ENCODE results near the gene CRYBB3.
"Not testable (repeated sequence)": the region's sequence is repeated elsewhere in the genome, so short reads cannot be mapped to it uniquely, and the experiment has no call there.

The CRYBB3 gene

DNA sequence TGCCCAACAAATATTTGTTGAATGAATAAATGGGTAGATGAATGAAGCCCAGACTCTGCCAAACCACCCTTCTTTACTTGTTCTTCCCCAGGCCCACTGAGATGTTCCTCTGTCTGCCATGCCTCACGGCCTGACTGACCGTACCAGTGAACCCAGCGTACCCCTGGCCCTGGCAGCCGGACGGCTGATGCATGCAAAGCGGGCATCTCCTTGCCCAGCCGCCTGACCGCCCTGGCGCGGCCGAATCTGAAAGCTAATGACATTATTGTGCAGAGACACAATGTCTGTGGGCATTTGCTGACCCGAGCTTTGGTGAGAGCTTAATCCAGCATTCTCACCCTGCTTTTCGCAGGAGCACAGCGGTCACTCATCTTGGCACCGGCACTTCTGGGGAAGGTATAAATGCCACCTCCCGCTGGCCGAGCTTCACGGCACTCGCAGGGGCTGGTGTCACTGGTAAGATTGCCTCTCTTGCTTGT is 19.6 kb downstream of the CRYBB3 start, which contains the start of gene CRYBB2:
Gene CRYBB2 (plus strand): TSS at position 429 of the 479 bp plus-strand sequence. CDS start 1,791 bp downstream, outside the sequence.
- TF ChIP-seq, protein P1, sequence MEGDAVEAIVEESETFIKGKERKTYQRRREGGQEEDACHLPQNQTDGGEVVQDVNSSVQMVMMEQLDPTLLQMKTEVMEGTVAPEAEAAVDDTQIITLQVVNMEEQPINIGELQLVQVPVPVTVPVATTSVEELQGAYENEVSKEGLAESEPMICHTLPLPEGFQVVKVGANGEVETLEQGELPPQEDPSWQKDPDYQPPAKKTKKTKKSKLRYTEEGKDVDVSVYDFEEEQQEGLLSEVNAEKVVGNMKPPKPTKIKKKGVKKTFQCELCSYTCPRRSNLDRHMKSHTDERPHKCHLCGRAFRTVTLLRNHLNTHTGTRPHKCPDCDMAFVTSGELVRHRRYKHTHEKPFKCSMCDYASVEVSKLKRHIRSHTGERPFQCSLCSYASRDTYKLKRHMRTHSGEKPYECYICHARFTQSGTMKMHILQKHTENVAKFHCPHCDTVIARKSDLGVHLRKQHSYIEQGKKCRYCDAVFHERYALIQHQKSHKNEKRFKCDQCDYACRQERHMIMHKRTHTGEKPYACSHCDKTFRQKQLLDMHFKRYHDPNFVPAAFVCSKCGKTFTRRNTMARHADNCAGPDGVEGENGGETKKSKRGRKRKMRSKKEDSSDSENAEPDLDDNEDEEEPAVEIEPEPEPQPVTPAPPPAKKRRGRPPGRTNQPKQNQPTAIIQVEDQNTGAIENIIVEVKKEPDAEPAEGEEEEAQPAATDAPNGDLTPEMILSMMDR (IDR thresholded peaks at IDR 0.05; ENCODE audit: low read depth, low read length), result no peak
- H3K4me3 ChIP-seq (ENCODE audit: low read depth, low read length), result no peak within 1 kb of the TSS

DNA sequence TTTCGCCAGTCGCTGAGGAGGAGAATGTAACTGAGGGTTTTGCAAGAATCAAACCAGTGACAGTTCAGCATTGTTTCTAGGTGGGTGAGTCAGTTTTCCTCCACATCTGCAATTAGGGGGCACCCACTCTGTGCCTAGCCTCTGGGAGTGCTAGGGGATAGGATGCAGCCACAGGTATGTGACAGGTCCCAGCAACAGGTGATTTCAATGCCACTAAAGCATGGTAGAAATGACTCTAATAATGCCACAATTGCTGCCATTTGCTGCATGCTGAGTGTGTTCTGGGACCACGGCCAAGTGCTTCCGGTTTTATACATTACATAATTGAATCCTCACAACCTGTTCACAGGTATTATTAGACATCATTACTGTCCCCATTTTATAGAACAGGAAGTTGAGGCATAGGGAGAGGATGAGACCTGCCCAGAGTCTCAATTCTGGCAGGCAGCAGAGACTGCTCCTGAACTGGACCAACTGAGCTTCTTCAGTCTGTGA is 20.3 kb downstream of the CRYBB3 start:
- TF ChIP-seq, protein P1 (IDR thresholded peaks at IDR 0.05; ENCODE audit: low read depth, low read length), result no peak
- no peak overlapping the region for H3K4me3 ChIP-seq (ENCODE audit: low read depth, low read length)

DNA sequence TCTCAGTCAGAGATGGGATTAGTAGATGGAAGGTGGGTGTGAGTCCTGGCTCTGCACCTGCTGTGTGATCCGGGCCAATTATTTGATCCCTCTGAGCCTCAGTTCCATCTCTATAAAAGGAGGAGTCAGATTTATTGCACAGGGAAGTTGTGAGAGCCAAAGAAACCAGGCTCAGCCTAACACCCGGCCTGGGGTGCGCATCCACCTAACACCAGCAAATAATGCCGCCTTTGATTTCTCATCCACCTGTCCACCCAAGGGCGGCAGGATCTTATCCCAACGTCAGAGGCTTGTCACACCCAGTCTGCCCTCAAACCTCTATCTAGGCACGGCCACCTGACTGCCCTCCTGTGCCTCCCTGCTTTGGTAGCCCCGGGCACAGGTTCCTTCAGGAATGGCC is 22.1 kb downstream of the CRYBB3 start:
- TF ChIP-seq, protein P1 (IDR thresholded peaks at IDR 0.05; ENCODE audit: low read depth, low read length), result no peak
- no peak overlapping the region for H3K4me3 ChIP-seq (ENCODE audit: low read depth, low read length)

DNA sequence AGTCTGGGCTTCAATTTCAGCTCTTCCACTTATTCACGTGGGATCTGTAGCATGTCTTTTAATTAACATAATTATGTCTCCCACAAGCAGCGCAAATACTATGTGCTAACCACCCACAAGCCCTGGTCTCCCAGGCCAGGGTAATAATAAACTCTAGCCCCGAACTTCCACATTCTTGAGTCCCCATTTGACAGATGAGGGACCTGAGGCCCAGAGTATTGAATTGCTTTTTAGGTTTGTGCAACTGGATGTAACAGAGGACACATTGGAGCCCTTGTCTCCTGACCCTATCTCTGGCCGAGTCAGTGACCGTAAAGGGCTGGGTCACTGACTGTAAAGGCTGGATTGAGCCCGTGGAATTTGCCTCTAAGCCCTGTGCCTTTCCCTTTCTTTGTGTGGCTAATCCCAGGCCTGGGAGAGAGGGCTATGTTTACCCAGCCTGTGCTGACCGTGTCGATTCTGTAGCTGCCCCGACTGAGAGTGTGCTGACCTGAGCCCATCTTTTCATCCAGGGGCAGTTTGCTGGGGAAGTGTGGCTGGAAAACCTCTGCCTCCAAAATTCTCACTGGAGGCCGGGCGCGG is 23.7 kb downstream of the CRYBB3 start:
- TF ChIP-seq, protein P1 (IDR thresholded peaks at IDR 0.05; ENCODE audit: low read depth, low read length), result no peak
- H3K4me3 ChIP-seq (ENCODE audit: low read depth, low read length), result no peak overlapping the region

DNA sequence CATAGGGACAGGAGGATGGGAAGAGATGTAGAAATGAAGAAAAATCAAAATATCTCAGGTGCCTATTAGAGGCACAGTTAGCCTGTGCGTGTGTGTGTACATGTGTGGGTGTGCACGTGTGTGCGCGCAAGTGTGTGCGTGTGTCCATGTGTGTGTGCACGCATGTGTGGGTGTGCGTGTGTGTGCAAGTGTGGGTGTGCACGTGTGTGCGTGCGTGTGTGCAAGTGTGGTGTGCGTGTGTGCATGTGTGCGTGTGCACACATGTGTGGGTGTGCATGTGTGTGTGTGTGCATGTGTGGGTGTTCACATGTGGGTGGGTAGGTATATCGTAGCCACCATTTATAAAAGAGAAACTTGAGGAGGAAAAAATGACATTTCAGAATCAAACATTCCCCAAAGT is 29.2 kb downstream of the CRYBB3 start:
- TF ChIP-seq, protein P1 (IDR thresholded peaks at IDR 0.05; ENCODE audit: low read depth, low read length), result no peak

DNA sequence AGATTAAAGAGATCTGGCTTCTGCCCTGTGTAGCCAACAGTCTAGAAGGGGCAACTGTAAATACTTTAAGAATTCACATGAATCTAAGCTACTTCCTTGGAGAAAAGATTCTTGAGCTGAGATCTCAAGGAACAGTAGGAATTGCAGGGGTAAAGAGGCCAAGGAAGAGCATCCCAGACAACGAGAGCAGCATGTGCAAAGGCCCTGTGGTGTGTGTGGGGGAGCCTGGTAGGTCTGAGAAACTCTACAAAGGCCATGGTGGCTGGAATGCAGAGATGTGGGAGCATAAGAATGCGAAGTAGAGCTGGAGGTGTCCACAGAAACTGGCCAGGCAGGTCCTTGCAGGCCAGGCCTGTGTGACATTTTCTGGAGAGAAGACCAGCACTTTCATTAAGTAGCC is 31.1 kb downstream of the CRYBB3 start:
- not testable (repeated sequence) for H3K4me3 ChIP-seq (ENCODE audit: low read depth, low read length)

More for the DNA sequence above, 29.2 kb downstream of the CRYBB3 start:
- no peak overlapping the region for H3K4me3 ChIP-seq (ENCODE audit: low read depth, low read length)

DNA sequence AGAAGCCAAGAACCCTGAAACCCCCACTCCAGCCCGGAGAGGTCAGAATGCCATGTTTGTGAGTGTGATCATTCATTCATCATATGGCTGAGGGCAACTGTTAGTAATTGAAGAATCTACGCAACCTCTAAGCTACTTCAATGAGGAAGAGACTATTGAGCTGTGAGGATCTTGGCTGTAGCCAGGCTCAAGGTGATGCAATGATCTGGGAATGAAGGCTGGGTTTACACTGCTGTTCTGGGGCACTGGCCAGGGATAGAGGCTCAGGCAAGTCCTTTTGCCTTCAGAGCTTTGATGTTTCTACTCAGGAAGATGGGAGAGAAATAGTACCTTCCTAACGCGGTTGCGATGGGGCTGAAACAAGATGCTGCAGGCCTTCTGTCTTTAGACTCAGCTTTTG is 32.6 kb downstream of the CRYBB3 start:
- TF ChIP-seq, protein P1 (IDR thresholded peaks at IDR 0.05; ENCODE audit: low read depth, low read length), result no peak
- H3K4me3 ChIP-seq (ENCODE audit: low read depth, low read length), result no peak overlapping the region

DNA sequence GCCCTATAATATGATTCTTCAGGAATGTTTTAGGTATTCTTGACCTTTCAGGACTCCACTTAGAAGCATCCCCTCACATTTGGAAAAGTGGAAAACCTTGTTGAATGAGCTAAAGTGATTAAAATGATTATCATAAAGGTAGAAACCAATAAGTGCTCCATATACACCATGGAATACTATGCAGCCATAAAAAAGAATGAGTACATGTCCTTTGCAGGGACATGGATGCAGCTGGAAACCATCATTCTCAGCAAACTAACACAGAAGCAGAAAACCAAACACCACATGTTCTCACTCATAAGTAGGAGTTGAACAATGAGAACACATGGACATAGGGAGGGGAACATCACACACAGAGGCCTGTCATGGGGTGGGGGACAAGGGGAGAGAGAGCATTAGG is 34.0 kb downstream of the CRYBB3 start:
- not testable (repeated sequence) for H3K4me3 ChIP-seq (ENCODE audit: low read depth, low read length)
